Caco-2 (cell line): ENCODE results near the gene EHMT1. TPM values are rescaled to one million over a fixed set of nuclear protein-coding genes. Genes with fewer than 3 reads are reported as not detected.

ENCODE experiments used
- BruUV-seq: library from RNA; stranded (reverse); fragments of 400-500 nt; replicated peaks from 2 replicates; lab custom pipeline; 2021; lab: Mats Ljungman, UMichigan
- CTCF ChIA-PET: fragments of 300-600 bp; sonication (Branson Sonifier 250); formaldehyde crosslinking; loops from one replicate; lab custom pipeline; 2022; ENCODE audit warnings: antibody characterized with exemption; lab: Charles Lee
- POLR2A ChIA-PET: fragments of 300-600 bp; sonication (Branson Sonifier 250); formaldehyde crosslinking; loops from one replicate; lab custom pipeline; 2022; ENCODE audit warnings: antibody characterized with exemption; lab: Charles Lee
- DNase-seq, 2 experiments: peaks; one replicate each; pipeline versions ENCODE4 v3.0.0 to v3.0.0-alpha.2; 2020 to 2022
- H3K27me3 ChIP-seq: replicated peaks from 2 replicates; pipeline ENCODE4 v1.6.0; 2011; ENCODE audit warnings: low read length; ENCODE audit not compliant: control insufficient read depth, insufficient read depth
- H3K36me3 ChIP-seq: 2 replicates; pipeline ENCODE4 v1.5.1; 2011; ENCODE audit warnings: low read length; ENCODE audit not compliant: control insufficient read depth, insufficient read depth
- H3K4me1 ChIP-seq: fragments of 250-450 bp; sonication (Bioruptor Pico); 2 replicates; pipeline ENCODE4 v1.5.1; 2020; ENCODE audit warnings: mild to moderate bottlenecking
- H3K4me3 ChIP-seq: 2 replicates; pipeline ENCODE4 v1.5.1; 2011; ENCODE audit warnings: low read depth, mild to moderate bottlenecking, control low read depth, low read length
- H3K9me3 ChIP-seq: fragments of 250-450 bp; sonication (Bioruptor Pico); 2 replicates; pipeline ENCODE4 v1.5.1; 2020; ENCODE audit warnings: mild to moderate bottlenecking, moderate library complexity
- H3K27ac Mint-ChIP-seq: one replicate; pipeline ENCODE4 v1.8.0; 2022; ENCODE audit warnings: mixed read lengths; ENCODE audit not compliant: unreplicated experiment
- H3K27me3 Mint-ChIP-seq: one replicate; pipeline ENCODE4 v1.8.0; 2022; ENCODE audit warnings: mixed read lengths; ENCODE audit not compliant: insufficient read depth, unreplicated experiment
- H3K36me3 Mint-ChIP-seq: one replicate; pipeline ENCODE4 v1.8.0; 2022; ENCODE audit warnings: mild to moderate bottlenecking, mixed read lengths; ENCODE audit not compliant: insufficient read depth, unreplicated experiment
- H3K4me1 Mint-ChIP-seq: one replicate; pipeline ENCODE4 v1.8.0; 2022; ENCODE audit warnings: low read depth, mixed read lengths; ENCODE audit not compliant: unreplicated experiment
- H3K4me3 Mint-ChIP-seq: one replicate; pipeline ENCODE4 v1.8.0; 2022; ENCODE audit warnings: mild to moderate bottlenecking, moderate library complexity, mixed read lengths; ENCODE audit not compliant: unreplicated experiment
- H3K9me3 Mint-ChIP-seq: one replicate; pipeline ENCODE4 v1.8.0; 2022; ENCODE audit warnings: mixed read lengths; ENCODE audit not compliant: unreplicated experiment
- CTCF ChIP-seq, 2 experiments: fragments of 200-600 bp in 1 of 2; IDR thresholded peaks; 1 replicate in 1 of 2; 2 replicates in 1 of 2; pipeline versions ENCODE4 v1.5.1 to v1.8.0; 2011 to 2022; ENCODE audit warnings: antibody characterized with exemption in 1 of 2, control low read depth in 1 of 2, inconsistent platforms in 1 of 2, low read depth in 1 of 2, low read length in 1 of 2, mild to moderate bottlenecking in 1 of 2, moderate library complexity in 1 of 2; ENCODE audit not compliant: insufficient read depth in 1 of 2, severe bottlenecking in 1 of 2, unreplicated experiment in 1 of 2
- intact Hi-C: fragments of 100-400 bp; cut with micrococcal nuclease; formaldehyde crosslinking; loops from one replicate; pipeline ENCODE4 v1.10.0; 2022; ENCODE audit not compliant: unreplicated experiment
- total RNA-seq: library from RNA; stranded (reverse); gene quantifications from 2 replicates; pipeline ENCODE4 v1.2.3, GENCODE V29; 2022

The EHMT1 gene
- total RNA-seq, 1 experiment from 2014 or later = 92.9 TPM

GRCh38 chr9:137853392-137853995 lies 234.7 kb downstream of the EHMT1 start:
- intact Hi-C loops = no loop called here
- no peak overlapping the region for H3K27ac Mint-ChIP-seq
- no TSS peak for BruUV-seq
- Histone ChIP-seq H3K36me3 (no peaks in the 10 kb centered on the region), H3K27me3 (no peaks in the 10 kb centered on the region), H3K4me3 (no peak overlapping the region), H3K4me1 (peaks cover 9% of the 10 kb centered on the region; the same call in 1 of the 2 replicates), H3K9me3 (peaks cover 9% of the 10 kb centered on the region)
- H3K9me3 Mint-ChIP-seq = peaks cover 19% of the 10 kb centered on the region
- peaks cover 6% of the 10 kb centered on the region for H3K4me1 Mint-ChIP-seq
- no peaks in the 10 kb centered on the region for H3K27me3 Mint-ChIP-seq
- no peak for DNase-seq
- no peak for TF ChIP-seq CTCF (IDR thresholded peaks at IDR 0.05; ENCODE audit: insufficient read depth in 1 of 2, low read depth in 1 of 2, low read length in 1 of 2, severe bottlenecking in 1 of 2, unreplicated experiment in 1 of 2)
- ChIA-PET CTCF (no interaction called here), POLR2A (no interaction called here)
- H3K36me3 Mint-ChIP-seq = no peaks in the 10 kb centered on the region
- H3K4me3 Mint-ChIP-seq = no peak overlapping the region

DNA sequence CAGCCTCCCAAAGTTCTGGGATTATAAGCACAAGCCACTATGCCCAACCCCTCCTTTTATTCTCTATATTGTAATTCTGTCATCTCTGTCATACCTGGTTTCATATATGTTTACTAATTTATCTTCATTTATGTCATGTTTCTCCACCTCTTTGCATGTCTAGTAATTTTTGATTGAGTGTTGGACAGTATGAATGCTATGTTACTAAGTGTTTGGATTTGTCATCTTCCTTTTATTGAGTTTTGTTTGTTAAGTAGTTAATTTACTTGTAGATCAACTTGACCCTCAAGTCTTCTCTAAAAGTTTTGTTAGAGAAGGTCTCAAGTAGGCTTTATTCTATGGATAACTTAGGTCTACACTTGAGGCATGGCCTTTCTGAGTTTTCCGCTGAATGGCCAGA lies 241.6 kb downstream of the EHMT1 start:
- H3K4me1 ChIP-seq = no peaks in the 10 kb centered on the region
- no peaks in the 10 kb centered on the region for H3K9me3 ChIP-seq
- ChIA-PET CTCF (no interaction called here), POLR2A (no interaction called here)
- TF ChIP-seq CTCF (IDR thresholded peaks at IDR 0.05; ENCODE audit: insufficient read depth in 1 of 2, low read depth in 1 of 2, low read length in 1 of 2, severe bottlenecking in 1 of 2, unreplicated experiment in 1 of 2) = no peak
- no peak overlapping the region for H3K4me3 ChIP-seq
- Mint-ChIP-seq H3K36me3 (peaks cover 6% of the 10 kb centered on the region), H3K4me3 (no peak overlapping the region), H3K9me3 (peaks cover 26% of the 10 kb centered on the region), H3K27me3 (peaks cover 8% of the 10 kb centered on the region), H3K4me1 (no peaks in the 10 kb centered on the region), H3K27ac (no peak overlapping the region)
- H3K36me3 ChIP-seq = no peaks in the 10 kb centered on the region
- DNase-seq = no peak
- intact Hi-C loops = no loop called here
- no peaks in the 10 kb centered on the region for H3K27me3 ChIP-seq
- BruUV-seq = no TSS peak

- Mint-ChIP-seq H3K27ac (no peak overlapping the region), H3K4me1 (no peaks in the 10 kb centered on the region), H3K36me3 (peaks cover 6% of the 10 kb centered on the region), H3K9me3 (peaks cover 16% of the 10 kb centered on the region), H3K4me3 (no peak overlapping the region), H3K27me3 (peaks cover 16% of the 10 kb centered on the region)
- intact Hi-C loops = no loop called here
- no TSS peak for BruUV-seq
- Histone ChIP-seq H3K27me3 (no peaks in the 10 kb centered on the region), H3K36me3 (no peaks in the 10 kb centered on the region), H3K4me1 (no peaks in the 10 kb centered on the region), H3K4me3 (no peak overlapping the region), H3K9me3 (no peaks in the 10 kb centered on the region)
- TF ChIP-seq CTCF (IDR thresholded peaks at IDR 0.05; ENCODE audit: insufficient read depth in 1 of 2, low read depth in 1 of 2, low read length in 1 of 2, severe bottlenecking in 1 of 2, unreplicated experiment in 1 of 2) = no peak
- DNase-seq = no peak
- CTCF ChIA-PET = no interaction called here
- POLR2A ChIA-PET = no interaction called here
These were observed 246.9 kb downstream of the EHMT1 start for GRCh38 chr9:137865581-137866145.
